K562 (cell line): ENCODE results near the gene PPIL6. TPM values are rescaled to one million over a fixed set of nuclear protein-coding genes. Genes with fewer than 3 reads are reported as not detected.

Experiments
- CREB5 ChIP-seq: fragments of 250-450 bp; sonication (Bioruptor Pico); IDR thresholded peaks from 2 replicates; pipeline ENCODE4 v1.5.0; 2020; ENCODE audit warnings: mild to moderate bottlenecking
- CXXC5 ChIP-seq: fragments of 250-450 bp; sonication (Bioruptor Pico); IDR thresholded peaks from 2 replicates; pipeline ENCODE4 v1.8.0; 2022; ENCODE audit warnings: inconsistent platforms, mild to moderate bottlenecking, moderate library complexity
- ELF1 ChIP-seq: fragments of 200-800 bp; sonication (Bioruptor generic); IDR thresholded peaks from 2 replicates; pipeline ENCODE4 v1.6.1; 2016; ENCODE audit warnings: missing genetic modification characterization, missing compliant biosample characterization
- GABPB1 ChIP-seq: sonication (generic); formaldehyde crosslinking; IDR thresholded peaks from 2 replicates; pipeline ENCODE4 v1.8.0; 2022; ENCODE audit warnings: mild to moderate bottlenecking, missing genetic modification reagents
- KLF13 ChIP-seq: fragments of 450-650 bp; IDR thresholded peaks from 2 replicates; pipeline ENCODE4 v1.6.1; 2016; ENCODE audit warnings: missing genetic modification characterization, low read depth, mild to moderate bottlenecking, missing compliant biosample characterization, moderate library complexity, borderline replicate concordance
- NR2C1 ChIP-seq, 2 experiments: fragments of 450-650 bp; IDR thresholded peaks; 2 replicates each; pipeline ENCODE4 v1.6.1; 2017; ENCODE audit warnings: mild to moderate bottlenecking in 2 of 2, antibody characterized with exemption in 1 of 2, inconsistent platforms in 1 of 2, missing compliant biosample characterization in 1 of 2, missing genetic modification characterization in 1 of 2
- NR2C2 ChIP-seq, 2 experiments: fragments of 200-800 bp in 1 of 2; sonication (Bioruptor generic) in 1 of 2; sonication (generic) in 1 of 2; formaldehyde crosslinking in 1 of 2; IDR thresholded peaks; 2 replicates each; pipeline versions ENCODE4 v1.6.1 to v1.8.0; 2016 to 2022; ENCODE audit warnings: mild to moderate bottlenecking in 1 of 2, missing compliant biosample characterization in 1 of 2, missing genetic modification characterization in 1 of 2, missing genetic modification reagents in 1 of 2
- RBFOX2 ChIP-seq: fragments of 200-400 bp; formaldehyde crosslinking; IDR thresholded peaks from 2 replicates; pipeline ENCODE4 v1.6.1; 2017; ENCODE audit warnings: low read depth, mild to moderate bottlenecking, low read length, moderate library complexity
- TBP ChIP-seq: optimal IDR thresholded peaks from 2 replicates; pipeline ENCODE3; 2011; ENCODE audit warnings: low read depth, low read length, improper control_type of control experiment
- ZBTB40 ChIP-seq, 2 experiments: fragments of 450-650 bp in 1 of 2; sonication (generic) in 1 of 2; formaldehyde crosslinking in 1 of 2; IDR thresholded peaks; 2 replicates each; pipeline versions ENCODE4 v1.7.1 to v1.9.0; 2016 to 2022; ENCODE audit warnings: inconsistent platforms in 1 of 2, mild to moderate bottlenecking in 1 of 2, missing genetic modification reagents in 1 of 2
- ZBTB7A ChIP-seq: IDR thresholded peaks from 2 replicates; pipeline ENCODE4 v1.6.1; 2011; ENCODE audit warnings: low read depth, mild to moderate bottlenecking, low read length, moderate library complexity, borderline replicate concordance; ENCODE audit not compliant: control insufficient read depth
- ZNF146 ChIP-seq: IDR thresholded peaks from one replicate; pipeline ENCODE4 v1.6.1; 2018; ENCODE audit warnings: missing compliant biosample characterization; ENCODE audit not compliant: unreplicated experiment
- ZNF239 ChIP-seq: fragments of 250-450 bp; sonication (Bioruptor Pico); IDR thresholded peaks from 2 replicates; pipeline ENCODE4 v1.4.0; 2020; ENCODE audit warnings: mild to moderate bottlenecking
- ZNF354B ChIP-seq: fragments of 250-450 bp; sonication (Bioruptor Pico); IDR thresholded peaks from 2 replicates; pipeline ENCODE4 v1.4.0; 2020
- polyA plus RNA-seq, 8 experiments: library from polyadenylated mRNA; depleted of rRNA in 4 of 8; stranded (reverse) in 5 of 8; unstranded in 3 of 8; fragments of >200 nt; fragmentation: Nextera tagmentation in 2 of 8; fragmentation: Illumina TruSeq in 1 of 8; extraction: Ambion mirVana in 2 of 8; extraction: Trizol in 1 of 8; gene quantifications; 2 replicates each; pipeline versions ENCODE4 v1.2.1 to v1.2.3, GENCODE V29; 2011 to 2014; ENCODE audit warnings: inconsistent platforms in 1 of 8, missing spikeins in 1 of 8
- total RNA-seq, 7 experiments: library from RNA; depleted of rRNA in 6 of 7; stranded (reverse); fragments of >200 nt in 6 of 7; fragmentation: Illumina TruSeq in 2 of 7; extraction: Trizol in 2 of 7; gene quantifications; 2 replicates each; pipeline versions ENCODE4 v1.2.1 to v1.2.3, GENCODE V29; 2011 to 2021; ENCODE audit warnings: low replicate concordance in 1 of 7

Gene PPIL6
- total and polyA plus RNA-seq, 9 of the 15 experiments (the other 6 are each of a cell fraction or from before 2014, with no cell fraction given), result 0.03 to 0.98 (median 0.41) TPM; not detected in 1

- no peak for TF ChIP-seq CREB5
- TF ChIP-seq ZBTB40 (IDR thresholded peaks at IDR 0.05), result peak; percentile 46; the same call in 1 of the 2 replicates
- no peak for TF ChIP-seq ZBTB40 (CRISPR knock-in tag; IDR thresholded peaks at IDR 0.05)
- TF ChIP-seq ELF1 (tag), result 0 out of 2 replicates have a peak, but pooled peaks have one; percentile 27
- no peak for TF ChIP-seq ZNF354B (CRISPR knock-in tag)
- TF ChIP-seq ZNF146, result peak; percentile 6
- TF ChIP-seq CXXC5 (CRISPR knock-in tag), result peak; percentile 29
- TF ChIP-seq ZBTB7A, result peak; percentile 58; the same call in 1 of the 2 replicates
- TF ChIP-seq NR2C2 (CRISPR knock-in tag; IDR thresholded peaks at IDR 0.05), result peak; percentile 90
- TF ChIP-seq NR2C2 (tag; IDR thresholded peaks at IDR 0.05), result peak; percentile 85
- TF ChIP-seq KLF13, result no peak
- TF ChIP-seq ZNF239 (CRISPR knock-in tag), result no peak
- TF ChIP-seq GABPB1 (CRISPR knock-in tag), result peak; percentile 83
- TF ChIP-seq TBP, result no peak
- TF ChIP-seq NR2C1 (IDR thresholded peaks at IDR 0.05), result peak; percentile 93
- peak; percentile 95 for TF ChIP-seq NR2C1 (tag; IDR thresholded peaks at IDR 0.05)
- peak; percentile 63 for TF ChIP-seq RBFOX2
- TF ChIP-seq, all 486 proteins: peak for 15
Measured at GRCh38 chr6:109446072-109446471, 5.6 kb upstream of the PPIL6 start (continued).
